Ammon's horn (tissue), 1 donor: ENCODE measurements around the gene CMIP.
A peak's percentile ranks its signal among the peaks of the same experiment; 100 is the strongest.
"Not testable (repeated sequence)": the region's sequence is repeated elsewhere in the genome, so short reads cannot be mapped to it uniquely, and the experiment has no call there.

Experiments used
- DNase-seq: peaks from one replicate; pipeline ENCODE4 v3.0.0-alpha.2; 2016; ENCODE audit warnings: low spot score

Gene CMIP

DNA sequence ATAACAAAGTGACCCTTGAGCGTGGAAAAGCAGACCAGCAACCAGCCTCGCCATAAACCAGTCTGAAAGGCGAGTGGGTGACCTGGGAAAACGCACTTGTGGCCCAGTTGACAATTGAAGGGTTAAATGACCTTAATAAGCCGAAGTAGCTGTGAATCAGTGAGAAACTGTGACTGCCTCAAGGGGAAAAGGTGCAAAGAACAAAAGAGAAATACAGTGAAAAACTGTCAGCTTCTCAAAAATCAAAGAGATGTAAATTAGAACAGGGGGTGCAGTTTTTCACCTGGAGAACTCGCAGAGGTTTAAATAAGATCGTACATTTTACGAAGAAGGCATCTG, 124.1 kb downstream of the CMIP start:
- no peak for DNase-seq

GRCh38 chr16:81569361-81570034, 124.9 kb downstream of the CMIP start:
- DNase-seq, result no peak

DNA sequence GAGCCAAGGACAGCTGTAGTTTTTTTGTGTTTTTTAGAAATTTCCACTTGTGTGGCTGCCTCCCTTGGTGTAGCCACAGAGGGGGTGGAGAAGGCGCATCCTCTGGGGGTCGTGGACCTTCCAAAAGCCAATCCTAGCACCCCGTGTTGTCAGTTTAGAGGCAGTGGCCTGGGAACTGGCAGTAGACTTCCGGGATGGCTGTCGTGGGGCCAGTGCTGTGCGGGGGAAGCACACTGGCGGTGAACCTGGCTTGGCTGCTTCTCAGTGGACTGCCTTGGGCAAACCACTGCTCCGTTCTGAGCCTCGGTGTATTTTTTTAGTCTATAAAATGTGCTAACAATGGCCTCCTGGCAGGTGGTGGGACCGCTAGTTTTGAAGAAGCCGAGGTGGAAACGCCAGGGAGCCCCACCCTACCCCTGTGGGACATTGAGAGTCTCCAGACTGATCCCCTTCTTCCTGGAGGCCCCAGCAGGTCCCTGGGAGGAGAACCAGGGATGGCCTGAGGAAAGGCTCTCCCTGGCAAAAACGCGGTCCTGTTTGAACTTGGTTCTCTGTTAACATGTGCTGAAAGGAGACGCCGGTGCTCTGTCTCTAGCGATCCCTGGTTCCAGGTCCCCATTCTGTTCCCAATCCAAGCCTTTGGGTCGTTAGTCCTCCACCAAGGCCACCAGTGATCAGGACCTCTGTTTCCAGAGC, 125.7 kb downstream of the CMIP start:
- DNase-seq, result no peak

GRCh38 chr16:81571175-81571574, 126.6 kb downstream of the CMIP start:
- DNase-seq, result no peak

GRCh38 chr16:81571592-81572385, 127.2 kb downstream of the CMIP start:
- no peak for DNase-seq

DNA sequence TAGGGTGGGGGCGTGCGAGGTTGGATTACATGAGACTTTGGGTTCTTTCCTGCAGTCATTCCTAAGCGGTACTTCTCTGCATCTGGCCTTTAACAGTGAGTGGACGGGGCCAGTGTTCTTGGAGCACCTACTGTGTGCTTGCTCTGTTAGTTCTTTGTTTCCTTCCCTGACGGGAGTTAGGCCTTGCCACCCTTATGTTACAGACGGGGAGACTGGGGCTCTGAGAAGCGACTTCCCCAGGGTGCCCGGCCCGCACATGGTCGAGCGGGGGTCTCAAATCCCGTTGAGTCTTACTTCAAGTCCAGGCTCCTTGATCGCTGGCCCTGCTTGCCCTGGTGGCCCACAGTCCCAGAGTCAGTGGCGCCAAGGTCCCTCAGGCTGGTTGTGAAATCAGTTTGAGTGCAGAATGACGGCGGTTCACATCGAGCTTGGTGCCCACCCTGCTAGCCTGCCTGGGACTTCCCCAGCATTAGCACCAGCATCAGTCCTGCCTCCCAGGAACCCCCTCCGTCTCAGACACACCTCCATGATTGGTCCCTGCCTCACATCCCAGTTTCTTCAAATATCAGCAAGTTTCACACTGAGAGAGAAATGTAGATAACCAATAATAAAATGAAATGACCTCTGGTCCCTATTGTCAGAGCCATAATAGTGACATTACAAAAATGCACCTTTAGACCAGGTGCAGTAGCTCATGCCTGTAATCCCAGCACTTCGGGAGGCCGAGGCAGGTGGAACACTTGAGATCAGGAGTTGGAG, 128.0 kb downstream of the CMIP start:
- no peak for DNase-seq

GRCh38 chr16:81573533-81574020, 129.0 kb downstream of the CMIP start:
- no peak for DNase-seq

DNA sequence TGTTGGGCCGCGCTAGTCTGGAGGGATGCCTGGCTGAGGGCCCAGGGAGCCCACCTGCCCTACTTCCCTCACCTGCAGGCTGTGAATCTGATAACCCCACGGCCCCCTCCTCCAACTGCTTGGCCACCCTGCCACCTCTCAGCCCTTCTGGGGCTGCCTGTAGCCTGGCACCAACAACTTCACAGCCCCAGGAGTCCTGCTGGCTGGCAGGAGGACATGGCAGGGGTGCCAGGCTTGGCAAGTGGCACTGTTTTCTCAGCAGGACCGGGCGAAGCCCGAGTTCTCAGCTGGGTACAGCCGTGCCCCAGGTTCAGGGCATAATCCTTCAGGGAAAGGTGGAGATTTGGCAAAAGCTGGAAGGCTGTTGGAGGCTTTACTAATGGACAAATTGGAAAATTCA, 129.6 kb downstream of the CMIP start:
- peak; percentile 28 for DNase-seq

GRCh38 chr16:81575307-81575706, 130.7 kb downstream of the CMIP start:
- no peak for DNase-seq

GRCh38 chr16:81575834-81576233, 131.2 kb downstream of the CMIP start:
- DNase-seq, result no peak

DNA sequence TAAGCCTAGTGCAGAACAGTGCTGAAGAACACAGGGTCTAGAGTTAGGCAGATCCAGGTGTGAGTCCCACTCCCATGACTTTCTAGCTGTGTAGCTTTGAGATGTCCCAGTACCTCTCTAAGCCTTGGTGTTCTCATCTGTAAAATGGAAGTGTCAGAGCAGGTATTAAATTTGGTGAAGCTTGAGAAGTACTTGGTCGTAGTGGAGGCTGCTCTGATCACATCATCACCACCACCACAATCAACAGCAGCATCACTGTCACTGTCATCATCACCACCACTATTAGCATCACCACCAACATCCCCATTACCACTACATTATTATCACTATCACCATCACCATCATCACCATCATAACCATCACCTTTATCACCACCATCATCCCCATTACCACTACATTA, 132.1 kb downstream of the CMIP start:
- DNase-seq, result no peak

GRCh38 chr16:81577272-81577671, 132.7 kb downstream of the CMIP start:
- DNase-seq, result not testable (repeated sequence)

DNA sequence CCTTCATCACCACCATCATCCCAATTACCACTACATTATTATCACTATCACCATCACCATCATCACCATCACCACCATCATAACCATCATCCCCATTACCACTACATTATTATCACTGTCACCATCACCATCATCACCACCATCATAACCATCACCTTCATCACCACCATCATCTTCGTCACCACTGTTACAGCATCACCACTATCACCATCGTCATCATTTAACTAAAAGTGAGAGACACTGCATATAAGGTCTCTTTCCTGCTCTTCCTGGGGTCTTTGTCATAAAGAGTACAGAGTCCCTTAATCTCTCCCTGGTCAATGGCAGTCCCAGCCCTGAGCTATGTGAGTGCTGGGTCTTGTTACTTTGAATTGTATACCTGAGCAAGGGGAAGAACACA, 133.5 kb downstream of the CMIP start:
- DNase-seq, result no peak

DNA sequence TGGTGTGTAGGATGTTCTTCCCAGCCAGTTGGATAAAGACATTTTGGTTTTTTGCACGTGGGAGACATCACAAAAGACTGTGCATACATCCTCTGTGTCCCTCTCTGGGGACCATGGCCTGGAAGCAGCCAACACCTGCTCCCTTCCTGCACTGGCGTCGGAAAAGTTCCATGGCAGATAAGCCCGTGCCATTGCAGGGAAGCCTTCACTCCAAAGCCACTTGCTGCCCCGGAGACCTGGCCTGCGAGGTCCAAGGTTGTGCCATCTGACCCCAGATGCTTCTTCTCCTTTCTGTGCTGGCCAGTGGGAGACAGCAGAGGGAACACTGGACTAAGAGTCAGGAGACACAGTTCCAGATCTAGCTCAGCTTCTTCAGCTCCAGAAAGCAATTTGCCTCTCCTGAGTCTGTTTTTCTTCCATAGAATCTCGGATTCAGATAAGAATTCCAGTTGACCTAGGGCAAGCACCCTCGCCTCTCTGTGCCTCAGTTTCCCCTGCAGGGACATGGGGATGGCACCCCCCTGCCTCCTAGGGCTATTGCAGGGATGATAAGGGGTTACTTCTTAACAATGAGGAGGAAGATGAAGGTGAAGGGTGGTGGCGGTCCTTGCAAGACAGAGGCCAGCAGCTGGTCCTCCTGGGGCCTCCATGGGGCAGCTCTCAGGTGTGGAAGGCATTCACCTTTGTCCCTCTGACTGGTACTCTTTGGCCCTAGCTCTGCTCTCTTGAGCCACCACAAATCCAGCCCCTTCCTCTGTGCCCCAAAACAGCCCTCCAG, 134.2 kb downstream of the CMIP start:
- no peak for DNase-seq

GRCh38 chr16:81581107-81581506, 136.5 kb downstream of the CMIP start:
- DNase-seq, result no peak

DNA sequence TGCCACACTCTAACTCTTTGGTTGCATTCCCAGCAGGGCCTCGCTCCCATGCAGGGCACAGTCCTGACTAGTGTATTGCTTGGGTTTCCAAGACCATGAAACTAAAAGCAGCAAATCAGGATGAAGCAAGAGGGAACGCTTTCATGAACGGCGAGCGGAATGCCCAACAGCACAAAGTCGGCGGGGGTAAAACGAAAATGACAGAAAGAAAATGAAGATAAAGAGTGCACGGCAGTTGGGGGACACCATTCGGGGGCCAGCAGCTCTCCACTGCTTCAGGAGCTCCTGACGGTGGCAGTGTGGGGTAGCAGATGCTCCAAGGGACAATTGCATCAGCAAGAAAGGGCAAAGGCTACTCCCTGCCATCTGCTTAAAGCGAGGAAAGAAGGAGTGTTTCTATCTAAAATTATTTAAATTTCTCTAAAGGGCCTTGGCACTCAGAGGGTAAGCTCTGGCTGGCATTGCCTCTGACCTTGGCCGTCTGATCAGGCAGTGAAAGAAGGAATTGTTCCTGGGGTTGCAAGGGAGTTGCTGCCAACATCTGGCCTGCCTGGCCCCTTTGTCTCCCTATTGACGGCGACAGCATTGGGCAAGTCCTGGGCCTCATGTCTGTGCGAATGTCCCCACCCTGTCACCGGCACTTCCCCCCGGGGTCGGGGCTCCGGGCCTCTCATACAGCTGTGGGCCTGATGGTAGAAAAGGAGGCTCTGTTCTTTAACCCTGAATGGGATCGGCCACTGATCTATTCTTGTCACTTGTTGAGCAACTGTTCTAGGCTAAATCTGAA, 138.2 kb downstream of the CMIP start:
- peak; percentile 90 for DNase-seq

- no peak for DNase-seq
Measured at GRCh38 chr16:81583893-81584631, 139.5 kb downstream of the CMIP start.

GRCh38 chr16:81585785-81586184, 141.2 kb downstream of the CMIP start:
- DNase-seq, result no peak

- DNase-seq, result no peak
Measured at GRCh38 chr16:81586417-81586816, 141.8 kb downstream of the CMIP start.
